Stimulated activated effector memory CD8-positive, alpha-beta T cell treated with anti-CD3 and anti-CD28 coated beads, Interleukin-12 subunit alpha, Interleukin-12 subunit beta, amount 100 ng/mL, for 72 hours (primary cell): Measurements from ENCODE around the gene CLUH.

ENCODE experiments used
- ATAC-seq: fragments of 150-1000 bp; cut with Tn5 transposase; 2 replicates; pipeline ENCODE4 v1.10.0; 2021
- DNase-seq, 2 donors: peaks; one replicate each; pipeline ENCODE4 v3.0.0; 2021 to 2022; ENCODE audit warnings: low spot score in 2 of 2
- H3K27ac Mint-ChIP-seq: one replicate; pipeline ENCODE4 v1.8.0; 2022; ENCODE audit warnings: mild to moderate bottlenecking, mixed read lengths
- H3K36me3 Mint-ChIP-seq: one replicate; pipeline ENCODE4 v1.8.0; 2022; ENCODE audit warnings: mild to moderate bottlenecking, mixed read lengths
- H3K4me1 Mint-ChIP-seq: one replicate; pipeline ENCODE4 v1.8.0; 2022; ENCODE audit warnings: mixed read lengths
- H3K4me3 Mint-ChIP-seq: one replicate; pipeline ENCODE4 v1.8.0; 2022; ENCODE audit warnings: mild to moderate bottlenecking, mixed read lengths
- H3K9me3 Mint-ChIP-seq: one replicate; pipeline ENCODE4 v1.8.0; 2022; ENCODE audit warnings: mixed read lengths

The CLUH gene

GRCh38 chr17:2647957-2648356 lies 63.6 kb downstream of the CLUH start:
- ATAC-seq, result no peak
- Mint-ChIP-seq H3K9me3 (no peaks in the 10 kb centered on the region), H3K4me3 (no peak overlapping the region), H3K36me3 (peaks cover 85% of the 10 kb centered on the region), H3K4me1 (no peaks in the 10 kb centered on the region), H3K27ac (no peak overlapping the region)
- no peak for DNase-seq

DNA sequence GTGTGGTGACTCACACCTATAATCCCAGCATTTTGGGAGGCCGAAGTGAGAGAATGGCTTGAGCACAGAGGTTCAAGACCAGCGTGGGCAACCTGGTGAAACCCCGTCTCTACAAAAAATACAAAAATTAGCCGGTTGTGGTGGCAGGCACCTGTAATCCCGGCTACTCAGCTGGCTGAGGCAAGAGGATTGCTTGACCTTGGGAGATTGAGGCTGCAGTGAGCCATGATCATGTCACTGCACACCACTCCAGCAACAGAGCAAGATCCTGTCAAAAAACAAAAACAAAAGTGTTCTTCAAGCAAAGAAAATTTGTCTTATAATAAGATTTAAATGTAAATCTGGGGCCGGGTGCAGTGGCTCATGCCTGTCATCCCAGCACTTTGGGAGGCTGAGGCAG lies 66.6 kb downstream of the CLUH start:
- ATAC-seq, result no peak
- Mint-ChIP-seq H3K36me3 (peaks cover 85% of the 10 kb centered on the region), H3K27ac (no peak overlapping the region), H3K4me3 (no peak overlapping the region), H3K4me1 (no peaks in the 10 kb centered on the region), H3K9me3 (no peaks in the 10 kb centered on the region)
- DNase-seq, result no peak
